ENCODE data around the gene APH1A. TPM values are rescaled to one million over a fixed set of nuclear protein-coding genes. Genes with fewer than 3 reads are reported as not detected.
A peak's percentile ranks its signal among the peaks of the same experiment; 100 is the strongest.

Gene APH1A
- total and polyA plus RNA-seq, 2 of the 13 experiments (the other 11 are each of a cell fraction or from before 2014, with no cell fraction given): 114 to 130 TPM

DNA sequence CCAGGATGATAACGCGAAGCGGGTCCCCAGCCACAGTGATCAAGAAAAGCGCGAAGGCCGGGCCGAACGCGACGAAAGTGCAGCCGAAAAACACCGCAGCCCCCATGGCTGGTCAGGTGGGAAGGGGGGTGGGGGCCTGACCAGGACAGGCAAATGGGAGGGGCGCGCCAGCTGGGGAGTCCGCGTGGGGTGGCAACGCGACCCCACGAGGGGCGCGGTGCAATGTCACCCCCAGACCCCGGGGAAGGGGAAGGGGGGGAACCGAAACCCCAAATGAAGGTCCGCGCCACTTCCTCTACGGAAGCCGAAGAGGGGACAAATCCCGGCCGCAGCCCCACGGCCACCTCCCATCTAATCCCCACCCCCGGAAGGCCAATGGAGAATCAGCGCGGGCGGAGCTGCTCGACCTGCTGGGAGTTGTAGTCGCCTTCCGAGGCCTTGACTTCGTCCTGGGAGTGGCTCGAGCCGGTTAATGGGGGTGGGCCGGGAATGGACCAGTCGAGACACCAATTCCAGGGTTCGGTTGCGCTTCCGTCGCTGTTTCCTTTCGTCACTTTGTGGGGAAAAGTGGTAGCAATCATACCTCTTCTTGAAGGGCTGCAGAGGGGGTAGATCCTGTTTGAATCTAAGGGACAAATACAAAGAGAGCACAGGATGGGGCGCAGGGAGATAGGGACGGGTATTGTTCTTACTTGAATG lies at the start of gene APH1A (continued):
- TF ChIP-seq HOXA3 (CRISPR knock-in tag; IDR thresholded peaks at IDR 0.05) (peak; percentile 73; the same call in 1 of the 2 replicates), ZNF713 (CRISPR knock-in tag; IDR thresholded peaks at IDR 0.05) (no peak), ZNF746 (CRISPR knock-in tag; IDR thresholded peaks at IDR 0.05) (no peak), POLR2AphosphoS5 (IDR thresholded peaks at IDR 0.05; ENCODE audit: low read depth, low read length) (peak; percentile 73), ZNF17 (CRISPR knock-in tag; IDR thresholded peaks at IDR 0.05) (no peak), ZNF546 (CRISPR knock-in tag; conservative IDR thresholded peaks at IDR 0.05) (no peak), DNMT1 (CRISPR knock-in tag; IDR thresholded peaks at IDR 0.05) (no peak)
- TF ChIP-seq, protein P1, sequence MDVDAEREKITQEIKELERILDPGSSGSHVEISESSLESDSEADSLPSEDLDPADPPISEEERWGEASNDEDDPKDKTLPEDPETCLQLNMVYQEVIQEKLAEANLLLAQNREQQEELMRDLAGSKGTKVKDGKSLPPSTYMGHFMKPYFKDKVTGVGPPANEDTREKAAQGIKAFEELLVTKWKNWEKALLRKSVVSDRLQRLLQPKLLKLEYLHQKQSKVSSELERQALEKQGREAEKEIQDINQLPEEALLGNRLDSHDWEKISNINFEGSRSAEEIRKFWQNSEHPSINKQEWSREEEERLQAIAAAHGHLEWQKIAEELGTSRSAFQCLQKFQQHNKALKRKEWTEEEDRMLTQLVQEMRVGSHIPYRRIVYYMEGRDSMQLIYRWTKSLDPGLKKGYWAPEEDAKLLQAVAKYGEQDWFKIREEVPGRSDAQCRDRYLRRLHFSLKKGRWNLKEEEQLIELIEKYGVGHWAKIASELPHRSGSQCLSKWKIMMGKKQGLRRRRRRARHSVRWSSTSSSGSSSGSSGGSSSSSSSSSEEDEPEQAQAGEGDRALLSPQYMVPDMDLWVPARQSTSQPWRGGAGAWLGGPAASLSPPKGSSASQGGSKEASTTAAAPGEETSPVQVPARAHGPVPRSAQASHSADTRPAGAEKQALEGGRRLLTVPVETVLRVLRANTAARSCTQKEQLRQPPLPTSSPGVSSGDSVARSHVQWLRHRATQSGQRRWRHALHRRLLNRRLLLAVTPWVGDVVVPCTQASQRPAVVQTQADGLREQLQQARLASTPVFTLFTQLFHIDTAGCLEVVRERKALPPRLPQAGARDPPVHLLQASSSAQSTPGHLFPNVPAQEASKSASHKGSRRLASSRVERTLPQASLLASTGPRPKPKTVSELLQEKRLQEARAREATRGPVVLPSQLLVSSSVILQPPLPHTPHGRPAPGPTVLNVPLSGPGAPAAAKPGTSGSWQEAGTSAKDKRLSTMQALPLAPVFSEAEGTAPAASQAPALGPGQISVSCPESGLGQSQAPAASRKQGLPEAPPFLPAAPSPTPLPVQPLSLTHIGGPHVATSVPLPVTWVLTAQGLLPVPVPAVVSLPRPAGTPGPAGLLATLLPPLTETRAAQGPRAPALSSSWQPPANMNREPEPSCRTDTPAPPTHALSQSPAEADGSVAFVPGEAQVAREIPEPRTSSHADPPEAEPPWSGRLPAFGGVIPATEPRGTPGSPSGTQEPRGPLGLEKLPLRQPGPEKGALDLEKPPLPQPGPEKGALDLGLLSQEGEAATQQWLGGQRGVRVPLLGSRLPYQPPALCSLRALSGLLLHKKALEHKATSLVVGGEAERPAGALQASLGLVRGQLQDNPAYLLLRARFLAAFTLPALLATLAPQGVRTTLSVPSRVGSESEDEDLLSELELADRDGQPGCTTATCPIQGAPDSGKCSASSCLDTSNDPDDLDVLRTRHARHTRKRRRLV (CRISPR knock-in tag; IDR thresholded peaks at IDR 0.05): 0 out of 2 replicates have a peak, but pooled peaks have one; percentile 4
- TF ChIP-seq, protein P2, sequence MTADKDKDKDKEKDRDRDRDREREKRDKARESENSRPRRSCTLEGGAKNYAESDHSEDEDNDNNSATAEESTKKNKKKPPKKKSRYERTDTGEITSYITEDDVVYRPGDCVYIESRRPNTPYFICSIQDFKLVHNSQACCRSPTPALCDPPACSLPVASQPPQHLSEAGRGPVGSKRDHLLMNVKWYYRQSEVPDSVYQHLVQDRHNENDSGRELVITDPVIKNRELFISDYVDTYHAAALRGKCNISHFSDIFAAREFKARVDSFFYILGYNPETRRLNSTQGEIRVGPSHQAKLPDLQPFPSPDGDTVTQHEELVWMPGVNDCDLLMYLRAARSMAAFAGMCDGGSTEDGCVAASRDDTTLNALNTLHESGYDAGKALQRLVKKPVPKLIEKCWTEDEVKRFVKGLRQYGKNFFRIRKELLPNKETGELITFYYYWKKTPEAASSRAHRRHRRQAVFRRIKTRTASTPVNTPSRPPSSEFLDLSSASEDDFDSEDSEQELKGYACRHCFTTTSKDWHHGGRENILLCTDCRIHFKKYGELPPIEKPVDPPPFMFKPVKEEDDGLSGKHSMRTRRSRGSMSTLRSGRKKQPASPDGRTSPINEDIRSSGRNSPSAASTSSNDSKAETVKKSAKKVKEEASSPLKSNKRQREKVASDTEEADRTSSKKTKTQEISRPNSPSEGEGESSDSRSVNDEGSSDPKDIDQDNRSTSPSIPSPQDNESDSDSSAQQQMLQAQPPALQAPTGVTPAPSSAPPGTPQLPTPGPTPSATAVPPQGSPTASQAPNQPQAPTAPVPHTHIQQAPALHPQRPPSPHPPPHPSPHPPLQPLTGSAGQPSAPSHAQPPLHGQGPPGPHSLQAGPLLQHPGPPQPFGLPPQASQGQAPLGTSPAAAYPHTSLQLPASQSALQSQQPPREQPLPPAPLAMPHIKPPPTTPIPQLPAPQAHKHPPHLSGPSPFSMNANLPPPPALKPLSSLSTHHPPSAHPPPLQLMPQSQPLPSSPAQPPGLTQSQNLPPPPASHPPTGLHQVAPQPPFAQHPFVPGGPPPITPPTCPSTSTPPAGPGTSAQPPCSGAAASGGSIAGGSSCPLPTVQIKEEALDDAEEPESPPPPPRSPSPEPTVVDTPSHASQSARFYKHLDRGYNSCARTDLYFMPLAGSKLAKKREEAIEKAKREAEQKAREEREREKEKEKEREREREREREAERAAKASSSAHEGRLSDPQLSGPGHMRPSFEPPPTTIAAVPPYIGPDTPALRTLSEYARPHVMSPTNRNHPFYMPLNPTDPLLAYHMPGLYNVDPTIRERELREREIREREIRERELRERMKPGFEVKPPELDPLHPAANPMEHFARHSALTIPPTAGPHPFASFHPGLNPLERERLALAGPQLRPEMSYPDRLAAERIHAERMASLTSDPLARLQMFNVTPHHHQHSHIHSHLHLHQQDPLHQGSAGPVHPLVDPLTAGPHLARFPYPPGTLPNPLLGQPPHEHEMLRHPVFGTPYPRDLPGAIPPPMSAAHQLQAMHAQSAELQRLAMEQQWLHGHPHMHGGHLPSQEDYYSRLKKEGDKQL (CRISPR knock-in tag; IDR thresholded peaks at IDR 0.05; ENCODE audit: low read depth): no peak
- TF ChIP-seq, protein P3, sequence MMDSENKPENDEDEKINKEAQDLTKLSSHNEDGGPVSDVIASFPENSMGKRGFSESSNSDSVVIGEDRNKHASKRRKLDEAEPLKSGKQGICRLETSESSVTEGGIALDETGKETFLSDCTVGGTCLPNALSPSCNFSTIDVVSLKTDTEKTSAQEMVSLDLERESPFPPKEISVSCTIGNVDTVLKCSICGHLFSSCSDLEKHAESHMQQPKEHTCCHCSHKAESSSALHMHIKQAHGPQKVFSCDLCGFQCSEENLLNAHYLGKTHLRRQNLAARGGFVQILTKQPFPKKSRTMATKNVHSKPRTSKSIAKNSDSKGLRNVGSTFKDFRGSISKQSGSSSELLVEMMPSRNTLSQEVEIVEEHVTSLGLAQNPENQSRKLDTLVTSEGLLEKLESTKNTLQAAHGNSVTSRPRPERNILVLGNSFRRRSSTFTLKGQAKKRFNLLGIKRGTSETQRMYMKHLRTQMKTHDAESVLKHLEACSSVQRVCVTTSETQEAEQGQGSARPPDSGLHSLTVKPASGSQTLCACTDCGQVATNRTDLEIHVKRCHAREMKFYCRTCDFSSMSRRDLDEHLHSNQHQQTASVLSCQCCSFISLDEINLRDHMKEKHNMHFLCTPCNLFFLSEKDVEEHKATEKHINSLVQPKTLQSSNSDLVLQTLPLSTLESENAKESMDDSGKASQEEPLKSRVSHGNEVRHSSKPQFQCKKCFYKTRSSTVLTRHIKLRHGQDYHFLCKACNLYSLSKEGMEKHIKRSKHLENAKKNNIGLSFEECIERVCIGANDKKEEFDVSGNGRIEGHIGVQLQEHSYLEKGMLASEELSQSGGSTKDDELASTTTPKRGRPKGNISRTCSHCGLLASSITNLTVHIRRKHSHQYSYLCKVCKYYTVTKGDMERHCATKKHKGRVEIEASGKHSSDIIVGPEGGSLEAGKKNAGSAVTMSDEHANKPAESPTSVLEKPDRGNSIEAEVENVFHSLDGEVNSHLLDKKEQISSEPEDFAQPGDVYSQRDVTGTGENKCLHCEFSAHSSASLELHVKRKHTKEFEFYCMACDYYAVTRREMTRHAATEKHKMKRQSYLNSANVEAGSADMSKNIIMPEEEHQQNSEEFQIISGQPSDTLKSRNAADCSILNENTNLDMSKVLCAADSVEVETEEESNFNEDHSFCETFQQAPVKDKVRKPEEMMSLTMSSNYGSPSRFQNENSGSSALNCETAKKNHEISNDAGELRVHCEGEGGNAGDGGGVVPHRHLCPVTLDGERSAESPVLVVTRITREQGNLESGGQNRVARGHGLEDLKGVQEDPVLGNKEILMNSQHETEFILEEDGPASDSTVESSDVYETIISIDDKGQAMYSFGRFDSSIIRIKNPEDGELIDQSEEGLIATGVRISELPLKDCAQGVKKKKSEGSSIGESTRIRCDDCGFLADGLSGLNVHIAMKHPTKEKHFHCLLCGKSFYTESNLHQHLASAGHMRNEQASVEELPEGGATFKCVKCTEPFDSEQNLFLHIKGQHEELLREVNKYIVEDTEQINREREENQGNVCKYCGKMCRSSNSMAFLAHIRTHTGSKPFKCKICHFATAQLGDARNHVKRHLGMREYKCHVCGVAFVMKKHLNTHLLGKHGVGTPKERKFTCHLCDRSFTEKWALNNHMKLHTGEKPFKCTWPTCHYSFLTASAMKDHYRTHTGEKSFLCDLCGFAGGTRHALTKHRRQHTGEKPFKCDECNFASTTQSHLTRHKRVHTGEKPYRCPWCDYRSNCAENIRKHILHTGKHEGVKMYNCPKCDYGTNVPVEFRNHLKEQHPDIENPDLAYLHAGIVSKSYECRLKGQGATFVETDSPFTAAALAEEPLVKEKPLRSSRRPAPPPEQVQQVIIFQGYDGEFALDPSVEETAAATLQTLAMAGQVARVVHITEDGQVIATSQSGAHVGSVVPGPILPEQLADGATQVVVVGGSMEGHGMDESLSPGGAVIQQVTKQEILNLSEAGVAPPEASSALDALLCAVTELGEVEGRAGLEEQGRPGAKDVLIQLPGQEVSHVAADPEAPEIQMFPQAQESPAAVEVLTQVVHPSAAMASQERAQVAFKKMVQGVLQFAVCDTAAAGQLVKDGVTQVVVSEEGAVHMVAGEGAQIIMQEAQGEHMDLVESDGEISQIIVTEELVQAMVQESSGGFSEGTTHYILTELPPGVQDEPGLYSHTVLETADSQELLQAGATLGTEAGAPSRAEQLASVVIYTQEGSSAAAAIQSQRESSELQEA (CRISPR knock-in tag; IDR thresholded peaks at IDR 0.05; ENCODE audit: not compliant biosample characterization): no peak

Measured in HepG2 (cell line).